Psoas muscle (tissue), 8 donors: ENCODE results near the gene COPS7A. TPM values are rescaled to one million over a fixed set of nuclear protein-coding genes. Genes with fewer than 3 reads are reported as not detected.

ENCODE experiments used
- ATAC-seq, 4 donors: fragments of 200-7000 bp; cut with Tn5 transposase; one replicate each; pipeline ENCODE4 v1.9.1; 2020; ENCODE audit warnings: moderate library complexity in 3 of 4, mild to moderate bottlenecking in 2 of 4
- DNase-seq, 2 donors: peaks; one replicate each; pipeline ENCODE4 v3.0.0-alpha.2; 2020
- H3K27ac ChIP-seq: fragments of 200-600 bp; one replicate; pipeline ENCODE4 v1.8.0; 2022
- H3K27me3 ChIP-seq, 3 donors: fragments of 200-600 bp in 1 of 3; one replicate each; pipeline versions ENCODE4 v1.6.1 to v1.8.0; 2013 to 2022; ENCODE audit warnings: low read length in 2 of 3, mild to moderate bottlenecking in 2 of 3, moderate library complexity in 1 of 3; ENCODE audit not compliant: insufficient read depth in 3 of 3
- H3K36me3 ChIP-seq, 2 donors: fragments of 200-600 bp in 1 of 2; one replicate each; pipeline versions ENCODE4 v1.6.1 to v1.8.0; 2013 to 2022; ENCODE audit warnings: low read depth in 1 of 2, mild to moderate bottlenecking in 1 of 2, moderate library complexity in 1 of 2; ENCODE audit not compliant: insufficient read depth in 1 of 2
- H3K4me1 ChIP-seq: fragments of 200-600 bp; one replicate; pipeline ENCODE4 v1.8.0; 2022
- H3K4me3 ChIP-seq: fragments of 200-600 bp; one replicate; pipeline ENCODE4 v1.8.0; 2022; ENCODE audit warnings: mild to moderate bottlenecking
- H3K9me3 ChIP-seq: fragments of 200-600 bp; one replicate; pipeline ENCODE4 v1.8.0; 2022
- CTCF ChIP-seq: fragments of 200-600 bp; IDR thresholded peaks from one replicate; pipeline ENCODE4 v1.8.0; 2022; ENCODE audit warnings: antibody characterized with exemption
- WGBS, 3 donors: extraction: QIAGEN DNeasy Blood & Tissue Kit; methylation state at CpG; one replicate each; pipeline versions ENCODE4 v1.1.6 to v1.1.7; 2013; 5-methylcytosine and 5-hydroxymethylcytosine counted together
- intact Hi-C, 2 donors: fragments of 100-400 bp; cut with DNase I; formaldehyde crosslinking; loops; one replicate each; pipeline versions ENCODE4 v1.11.0 to v1.14.2; 2022
- polyA plus RNA-seq, 3 donors: library from polyadenylated mRNA; stranded (reverse); fragments of 200-250 nt; gene quantifications; one replicate each; pipeline ENCODE4 v1.2.3, GENCODE V29; 2013
- total RNA-seq, 4 donors: library from RNA; stranded (reverse); fragmentation: NEBNext Ultra II Directional in 2 of 4; extraction: Animal tissue kit (Norgen Biotek cat#: 25700) in 2 of 4; gene quantifications; one replicate each; pipeline versions ENCODE4 v1.2.1 to v1.2.4, GENCODE V29; 2021 to 2023
- donor health status: healthy with polysubstance abuse.
- donor health status: DM: no; HTN: no; CAD: no; lungs with moderate emphysema.
- donor health status: Bipolar disorder and iron deficiency.
- donor health status: healthy.
- donor health status: DM: yes; HTN: yes; CAD: no.
- donor health status: DM: no; HTN: no; CAD: no.
- donor health status: DM: no; HTN: no; CAD: no.
- donor health status: DM: yes; HTN: yes; CAD: no.

COPS7A gene
- total and polyA plus RNA-seq, 7 donors = 72.3 to 157 (median 79.2) TPM

DNA sequence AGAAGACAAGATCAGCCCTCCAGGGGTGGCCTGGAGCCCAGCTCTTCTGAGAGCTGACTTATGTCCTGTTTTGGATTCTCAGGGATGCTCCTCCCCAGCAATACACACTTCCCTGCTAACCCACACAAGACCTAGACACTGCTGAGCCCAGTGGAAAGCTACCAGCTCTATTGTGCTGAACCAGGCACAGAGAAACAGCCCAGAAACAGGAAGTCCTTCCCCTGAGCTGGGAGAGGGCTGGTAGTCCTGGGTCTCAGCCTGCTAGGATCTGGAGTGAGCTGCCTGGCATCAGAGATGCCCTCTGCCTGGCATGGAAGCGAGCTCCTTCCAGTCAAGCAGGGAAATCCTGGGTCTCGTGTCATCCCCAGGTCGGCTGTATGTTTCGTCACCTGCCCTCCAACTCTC lies 47.2 kb downstream of the COPS7A start:
- peaks cover 14% of the 10 kb centered on the region for H3K4me1 ChIP-seq
- peaks cover 0 to 2% (median 0%) of the 10 kb centered on the region in 3 donors for H3K27me3 ChIP-seq
- ATAC-seq (no peak), DNase-seq (no peak)
- H3K4me3 ChIP-seq = no peak overlapping the region
- 84 to 97% (median 92%) methylated on average over 4 of the region's 4 CpGs for WGBS, 3 donors
- no peaks in the 10 kb centered on the region for H3K36me3 ChIP-seq
- no peak overlapping the region for H3K27ac ChIP-seq
- intact Hi-C loops = no loop called here
- TF ChIP-seq CTCF = no peak
- no peaks in the 10 kb centered on the region for H3K9me3 ChIP-seq

DNA sequence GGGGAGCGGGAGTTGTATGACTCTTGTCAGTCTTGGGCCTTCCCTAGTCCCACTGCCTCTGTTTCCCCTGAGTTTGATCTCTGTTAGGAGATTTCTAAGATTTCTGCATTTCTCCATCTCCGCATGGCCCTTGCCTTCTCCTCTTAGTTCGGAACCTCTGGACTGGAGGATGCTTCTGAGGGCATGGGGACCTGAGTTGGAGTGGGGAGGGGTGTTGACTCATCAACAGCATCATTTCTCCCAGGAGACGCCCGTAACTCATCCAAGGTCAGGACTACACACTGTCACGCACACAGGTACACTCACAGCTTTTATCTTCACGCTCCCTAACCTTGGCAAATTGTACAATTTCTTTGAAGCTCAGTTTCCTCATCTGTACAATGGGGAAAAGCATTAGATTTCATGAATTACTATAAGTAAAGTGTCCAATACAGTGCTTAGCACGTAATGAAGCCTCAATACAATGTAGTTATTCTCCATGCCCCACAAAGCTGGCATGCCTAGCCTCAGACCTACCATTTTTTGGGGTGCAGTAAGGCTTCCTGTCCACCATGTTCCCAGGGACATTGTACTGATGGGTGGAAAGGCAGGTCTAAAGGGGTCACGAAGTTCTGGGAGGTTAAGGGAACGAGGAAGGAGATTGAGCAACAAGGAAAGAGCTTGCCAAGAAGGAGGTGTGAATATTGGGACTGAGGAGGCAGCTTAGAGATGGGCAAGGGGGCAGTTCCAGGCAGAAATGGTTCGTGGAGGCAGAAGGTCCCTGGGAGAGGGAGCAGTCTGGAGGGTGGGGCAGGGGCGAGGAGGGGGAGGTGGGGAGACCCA lies 47.9 kb downstream of the COPS7A start:
- H3K36me3 ChIP-seq = no peaks in the 10 kb centered on the region
- no peak overlapping the region for H3K4me3 ChIP-seq
- H3K9me3 ChIP-seq = no peaks in the 10 kb centered on the region
- peaks cover 0 to 2% (median 0%) of the 10 kb centered on the region in 3 donors for H3K27me3 ChIP-seq
- no peak overlapping the region for H3K27ac ChIP-seq
- 81 to 84% (median 82%) methylated on average over 12 of the region's 12 CpGs for WGBS, 3 donors
- DNase-seq = no peak
- intact Hi-C loops = no loop called here
- TF ChIP-seq CTCF = no peak
- no peak for ATAC-seq
- H3K4me1 ChIP-seq = peaks cover 14% of the 10 kb centered on the region

DNA sequence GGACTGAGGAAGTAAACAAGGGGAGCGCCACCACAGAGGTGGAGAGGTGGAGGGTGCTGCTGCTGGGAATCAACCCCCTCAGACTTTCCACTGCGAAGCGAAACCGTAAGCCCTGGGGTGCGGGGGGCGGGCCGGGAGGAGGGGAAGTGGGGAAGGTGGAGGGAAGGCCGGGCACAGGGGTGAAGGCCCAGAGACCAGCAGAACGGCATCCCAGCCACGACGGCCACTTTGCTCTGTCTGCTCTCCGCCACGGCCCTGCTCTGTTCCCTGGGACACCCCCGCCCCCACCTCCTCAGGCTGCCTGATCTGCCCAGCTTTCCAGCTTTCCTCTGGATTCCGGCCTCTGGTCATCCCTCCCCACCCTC lies 48.5 kb downstream of the COPS7A start, which contains the start of gene LAG3:
Gene LAG3, plus strand, starts transcription at position 190 of the 365 bp plus-strand sequence. CDS start 333 bp downstream, outside the sequence.
- Histone ChIP-seq H3K36me3 (no peaks in the 10 kb centered on the region), H3K4me3 (no peak within 1 kb of the TSS), H3K9me3 (no peaks in the 10 kb centered on the region), H3K4me1 (peaks cover 14% of the 10 kb centered on the region), H3K27ac (no peak within 1 kb of the TSS), H3K27me3 (peaks cover 0 to 2% (median 0%) of the 10 kb centered on the region in 3 donors)
- intact Hi-C loops = no loop called here
- DNase-seq (no peak), ATAC-seq (no peak)
- TF ChIP-seq CTCF = no peak
- 47 to 69% (median 66%) methylated on average over 6 to 15 of the region's 15 CpGs for WGBS, 3 donors

DNA sequence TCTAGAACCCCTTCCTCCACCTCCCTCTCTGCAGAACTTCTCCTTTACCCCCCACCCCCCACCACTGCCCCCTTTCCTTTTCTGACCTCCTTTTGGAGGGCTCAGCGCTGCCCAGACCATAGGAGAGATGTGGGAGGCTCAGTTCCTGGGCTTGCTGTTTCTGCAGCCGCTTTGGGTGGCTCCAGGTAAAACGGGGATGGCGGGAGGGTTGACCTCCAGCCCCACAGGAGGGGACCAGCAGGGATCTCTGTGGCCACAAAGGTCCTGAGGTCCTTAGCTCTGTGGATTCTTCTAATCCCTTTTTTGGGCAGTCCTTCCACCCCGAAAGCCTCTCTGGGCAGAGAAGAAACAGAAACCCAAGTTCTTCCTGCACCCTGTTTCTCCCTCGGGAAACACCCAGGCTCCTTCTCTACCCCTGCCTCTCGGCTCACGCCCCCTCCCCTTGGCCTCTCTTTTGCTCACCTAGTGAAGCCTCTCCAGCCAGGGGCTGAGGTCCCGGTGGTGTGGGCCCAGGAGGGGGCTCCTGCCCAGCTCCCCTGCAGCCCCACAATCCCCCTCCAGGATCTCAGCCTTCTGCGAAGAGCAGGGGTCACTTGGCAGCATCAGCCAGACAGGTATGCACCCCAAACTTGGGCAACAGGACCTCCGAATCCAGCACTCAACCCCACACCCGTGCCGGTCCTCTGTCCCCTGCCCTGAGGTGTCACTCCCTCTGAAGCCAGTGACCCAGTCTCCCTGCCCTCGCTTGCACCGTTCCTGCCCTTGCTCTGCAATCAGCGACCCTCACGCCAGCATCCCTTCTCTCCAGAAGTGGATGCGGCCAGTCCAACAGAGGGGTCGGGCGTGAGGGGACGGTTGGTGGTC lies 49.1 kb downstream of the COPS7A start:
- no peak for ATAC-seq
- Histone ChIP-seq H3K4me3 (no peak overlapping the region), H3K9me3 (no peaks in the 10 kb centered on the region), H3K27me3 (peaks cover 0 to 2% (median 0%) of the 10 kb centered on the region in 3 donors), H3K27ac (no peak overlapping the region), H3K4me1 (peaks cover 13% of the 10 kb centered on the region), H3K36me3 (no peaks in the 10 kb centered on the region)
- intact Hi-C loops = no loop called here
- WGBS, 3 donors = 71 to 81% (median 76%) methylated on average over 21 of the region's 21 CpGs
- no peak for TF ChIP-seq CTCF
- DNase-seq = no peak
